Activated CD4-positive, alpha-beta T cell treated with anti-CD3 and anti-CD28 coated beads, Interleukin-10, Interleukin-2, amounts not matched to agents 100 ng/mL and 50 ng/mL, durations not matched to agents 16 hours and 8 hours (primary cell): ENCODE data around the gene MGME1.
"Not testable (repeated sequence)": the region's sequence is repeated elsewhere in the genome, so short reads cannot be mapped to it uniquely, and the experiment has no call there.

ENCODE experiments used
- DNase-seq: peaks from one replicate; pipeline ENCODE4 v3.0.0-alpha.2; 2020

MGME1 gene

DNA sequence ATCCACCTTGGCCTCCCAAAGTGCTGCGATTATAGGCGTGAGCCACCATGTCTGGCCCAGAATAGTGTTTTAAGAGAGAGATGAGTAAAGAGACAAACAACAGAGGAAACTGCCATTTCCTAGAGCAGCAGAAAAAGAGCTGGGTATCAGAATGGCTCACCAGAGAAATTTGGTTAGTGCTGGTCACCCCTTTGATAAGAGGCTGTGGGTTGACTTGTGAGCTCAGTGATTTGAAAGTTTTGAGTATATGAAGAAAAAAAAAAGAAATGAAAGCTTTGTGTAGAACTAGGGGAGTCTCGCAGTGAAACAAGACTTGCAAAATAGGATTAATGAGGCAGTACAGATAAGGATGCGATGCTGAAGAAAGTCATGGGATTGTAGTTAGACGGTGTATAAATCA, 29.6 kb downstream of the MGME1 start:
- DNase-seq = no peak

DNA sequence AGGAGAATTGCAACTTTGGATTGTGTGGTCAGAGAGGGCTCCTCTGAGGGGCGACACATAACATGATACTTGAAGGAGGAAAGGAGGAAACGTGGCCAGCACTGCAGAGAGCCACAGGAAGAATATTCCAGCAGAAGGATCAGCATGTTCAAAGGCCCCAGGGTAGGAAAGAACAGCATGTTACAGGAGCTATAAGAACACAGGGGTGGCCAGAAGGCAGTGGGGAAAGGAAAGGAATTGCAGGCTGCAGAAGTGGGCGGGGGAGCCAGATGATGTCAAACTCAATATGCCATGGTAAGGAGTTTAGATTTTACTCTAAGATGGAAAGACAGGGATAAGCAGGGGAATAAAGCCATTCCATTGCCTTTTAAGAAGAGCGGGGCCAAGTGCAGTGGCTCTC, 30.7 kb downstream of the MGME1 start:
- no peak for DNase-seq

DNA sequence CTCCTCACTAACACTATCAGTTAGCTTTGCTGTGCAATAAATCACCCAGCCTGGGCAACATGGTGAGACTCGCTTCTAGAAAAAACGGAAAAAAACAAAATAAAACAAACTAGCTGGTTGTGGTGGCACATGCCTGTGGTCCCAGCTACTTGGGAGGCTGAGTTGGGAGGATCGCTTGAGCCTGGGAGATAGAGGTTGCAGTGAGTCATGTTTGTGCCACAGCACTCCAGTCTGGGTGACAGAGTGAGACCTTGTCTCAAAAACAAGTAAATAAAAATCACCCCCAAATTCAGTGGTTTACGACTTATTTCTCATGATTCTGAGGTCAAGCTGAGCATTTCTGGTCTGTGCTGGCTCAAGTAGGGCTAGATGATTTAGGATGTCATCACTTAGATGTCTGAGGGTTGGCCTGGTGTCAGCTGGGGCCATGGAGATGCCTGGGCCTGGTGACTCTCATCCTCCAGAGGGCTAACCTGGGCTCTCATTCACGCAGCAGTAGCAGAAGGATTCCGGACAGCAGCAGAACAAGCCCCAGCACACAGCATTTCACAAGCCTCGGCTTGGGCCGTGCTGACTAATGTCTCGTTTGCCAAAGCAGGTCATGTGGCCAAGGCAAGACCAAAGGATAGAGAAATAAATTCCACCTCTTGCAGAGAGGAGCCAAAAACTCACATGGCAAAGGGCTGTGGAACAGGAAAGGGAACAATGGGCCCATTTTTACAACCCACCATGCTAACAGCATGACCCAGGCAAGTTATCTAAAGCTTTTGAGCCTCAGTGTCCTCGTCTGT, 32.5 kb downstream of the MGME1 start:
- no peak for DNase-seq

- DNase-seq = no peak
Measured at GRCh38 chr20:18003897-18004296, 35.1 kb downstream of the MGME1 start.

DNA sequence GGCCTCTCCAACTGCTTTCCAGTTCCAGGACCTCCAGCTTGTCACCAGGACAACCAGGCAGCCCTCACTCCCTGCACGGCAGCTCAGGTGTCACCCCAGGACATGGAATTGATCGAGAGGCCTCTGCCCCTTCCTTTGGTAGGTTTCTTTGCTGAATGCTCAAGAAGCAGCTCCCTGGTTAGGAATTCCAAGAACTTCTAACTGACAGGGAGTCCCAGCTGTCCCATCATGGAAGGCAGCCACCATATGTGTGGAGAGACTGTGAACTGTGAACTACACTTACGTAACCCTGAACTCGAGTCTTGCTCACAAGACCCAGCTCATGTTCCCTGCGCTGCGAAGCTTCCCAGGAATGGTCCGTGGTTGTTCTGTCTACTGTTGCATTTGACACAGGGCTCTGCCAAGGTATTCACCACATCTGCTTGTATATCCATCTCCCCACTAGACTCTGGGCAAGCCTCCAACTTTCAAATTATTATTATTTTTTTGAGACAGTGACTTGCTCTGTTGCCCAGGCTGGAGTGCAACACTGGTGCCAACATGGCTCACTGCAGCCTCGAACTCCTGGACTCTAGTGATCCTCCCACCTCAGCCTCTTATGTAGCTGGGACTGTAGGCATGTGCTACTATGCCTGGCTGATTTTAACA, 35.7 kb downstream of the MGME1 start:
- DNase-seq = no peak

DNA sequence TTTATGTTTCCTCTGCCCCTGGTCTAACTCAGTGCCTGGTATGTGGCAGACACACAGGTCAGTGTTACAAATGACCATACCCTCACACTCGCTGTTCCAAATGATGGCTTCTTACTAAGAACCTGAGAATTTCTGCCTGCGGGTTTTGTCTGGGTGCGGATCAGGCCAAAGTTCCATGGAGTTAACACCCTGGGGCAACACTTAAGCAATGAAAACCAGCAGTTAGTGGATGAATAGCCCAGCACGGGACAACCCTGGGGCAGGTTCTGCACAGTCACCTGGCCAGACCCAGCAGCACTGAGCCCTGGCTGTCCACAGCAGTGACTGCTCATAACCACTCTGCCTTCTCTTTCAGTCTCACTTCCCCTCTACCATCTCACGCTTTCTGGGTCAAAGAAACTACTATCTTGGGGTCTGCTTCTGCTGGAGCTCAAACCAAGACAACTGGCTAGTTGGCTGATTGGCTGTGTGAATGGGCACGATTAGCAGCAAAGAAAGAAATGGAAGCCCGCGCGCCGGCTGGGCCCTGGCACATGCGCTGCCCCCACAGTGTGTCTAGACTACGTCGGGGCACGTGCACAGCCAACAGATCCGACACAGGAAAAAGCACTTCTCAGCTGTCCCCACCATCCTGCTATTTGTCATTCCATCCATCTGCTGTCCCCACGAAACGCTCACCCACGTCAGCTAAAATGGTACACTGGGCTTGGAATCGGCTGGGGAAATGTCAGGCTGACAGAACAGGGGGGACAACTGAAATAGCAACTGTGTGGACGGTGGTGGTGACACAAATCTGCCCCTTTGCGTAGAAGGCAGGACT, 36.6 kb downstream of the MGME1 start:
- DNase-seq = no peak

DNA sequence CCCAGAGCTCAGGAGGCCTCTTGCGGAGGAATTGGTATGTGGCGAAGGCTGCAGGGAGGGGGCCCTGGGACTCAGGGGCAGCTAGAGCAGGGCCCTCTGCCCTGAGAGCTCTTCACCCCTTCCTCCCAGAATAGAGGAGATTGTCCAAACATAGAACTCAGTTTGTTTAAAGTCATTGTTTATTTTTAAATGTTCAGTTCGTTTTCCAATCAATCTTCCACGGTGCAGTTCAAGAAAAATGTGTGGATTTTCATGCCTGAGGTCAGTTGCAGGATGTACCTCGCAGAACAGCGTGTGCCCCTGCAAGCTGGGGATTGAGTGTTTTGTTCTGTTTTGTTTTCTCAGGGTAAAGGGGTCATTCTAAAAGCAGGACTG, 37.2 kb downstream of the MGME1 start:
- no peak for DNase-seq

DNA sequence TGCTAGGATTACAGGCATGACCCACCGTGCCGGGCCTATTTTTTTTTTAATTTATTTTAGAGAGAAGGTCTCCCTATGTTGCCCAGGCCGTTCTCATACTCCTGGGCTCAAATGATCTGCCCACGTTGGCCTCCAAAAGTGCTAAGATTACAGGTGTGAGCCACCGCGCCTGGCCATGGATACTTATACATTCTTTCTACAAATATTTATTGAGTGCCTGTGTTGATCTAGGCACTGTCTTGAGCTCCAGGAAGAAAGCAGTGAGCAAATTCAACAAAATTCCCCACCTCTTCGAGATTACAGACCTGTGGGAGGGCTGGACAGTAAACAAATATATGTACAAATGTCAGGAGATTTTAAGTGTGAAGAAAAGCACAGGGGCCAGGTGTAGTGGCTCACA, 37.9 kb downstream of the MGME1 start:
- no peak for DNase-seq

DNA sequence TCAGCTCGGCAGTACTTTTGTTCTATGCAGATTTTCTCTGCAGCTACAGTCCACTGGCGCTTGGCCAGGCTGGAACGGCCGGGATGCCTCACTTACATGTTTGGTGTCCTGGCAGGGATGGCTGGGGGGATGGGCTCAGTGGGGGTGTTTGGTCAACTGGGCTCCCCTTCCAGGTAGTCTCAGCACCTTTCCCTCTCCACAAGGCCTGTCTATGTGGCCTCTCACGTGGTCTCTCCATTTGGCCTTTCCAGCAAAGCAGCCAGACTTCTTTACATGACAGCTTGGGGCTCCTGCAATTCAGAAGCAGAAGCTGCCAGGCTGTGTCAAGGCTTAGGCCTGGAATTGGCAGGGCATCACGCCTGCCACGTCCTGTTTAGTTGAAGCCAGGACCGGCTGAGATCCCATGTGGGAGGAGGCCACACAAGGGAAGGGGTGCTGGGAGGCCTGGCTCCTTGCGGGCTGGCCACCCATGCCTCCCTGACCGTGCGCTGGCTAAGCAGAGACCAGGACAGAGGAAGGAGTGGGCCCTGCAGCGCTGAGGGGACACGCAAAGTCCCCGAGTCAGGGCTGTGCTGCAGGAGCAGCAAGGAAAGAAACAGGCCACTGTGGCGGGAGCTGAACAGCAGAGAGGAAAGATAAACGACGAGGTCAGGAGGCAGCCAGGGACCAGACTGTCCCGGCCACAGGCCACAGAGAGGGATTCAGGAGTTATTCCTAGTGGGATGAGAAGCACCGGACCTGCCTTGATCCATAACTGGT, 38.9 kb downstream of the MGME1 start:
- no peak for DNase-seq

GRCh38 chr20:18009116-18009515, 40.3 kb downstream of the MGME1 start:
- DNase-seq = no peak

DNA sequence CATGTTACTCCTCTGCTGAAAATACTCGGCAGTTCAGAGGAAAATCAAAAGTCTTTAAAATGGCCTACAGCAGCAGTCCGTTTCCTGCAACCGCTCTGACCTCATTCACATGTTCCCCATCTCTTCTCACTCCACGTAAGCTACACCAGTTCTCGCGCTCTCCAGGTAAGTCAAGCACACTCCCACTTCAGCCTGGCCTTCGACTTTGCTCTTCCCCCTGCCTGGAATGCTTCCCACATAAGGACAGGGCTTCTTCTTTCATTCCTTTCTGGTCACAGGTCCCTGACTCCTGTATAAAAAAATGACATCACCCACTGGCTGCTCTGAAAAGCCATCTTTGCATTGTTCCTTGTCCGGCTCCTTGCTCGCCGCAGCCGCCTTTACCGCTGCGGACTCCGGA, 42.7 kb downstream of the MGME1 start:
- DNase-seq = no peak

GRCh38 chr20:18011951-18012645, 43.3 kb downstream of the MGME1 start:
- DNase-seq = no peak

- DNase-seq = no peak
Measured at GRCh38 chr20:18012901-18013300, 44.1 kb downstream of the MGME1 start.

DNA sequence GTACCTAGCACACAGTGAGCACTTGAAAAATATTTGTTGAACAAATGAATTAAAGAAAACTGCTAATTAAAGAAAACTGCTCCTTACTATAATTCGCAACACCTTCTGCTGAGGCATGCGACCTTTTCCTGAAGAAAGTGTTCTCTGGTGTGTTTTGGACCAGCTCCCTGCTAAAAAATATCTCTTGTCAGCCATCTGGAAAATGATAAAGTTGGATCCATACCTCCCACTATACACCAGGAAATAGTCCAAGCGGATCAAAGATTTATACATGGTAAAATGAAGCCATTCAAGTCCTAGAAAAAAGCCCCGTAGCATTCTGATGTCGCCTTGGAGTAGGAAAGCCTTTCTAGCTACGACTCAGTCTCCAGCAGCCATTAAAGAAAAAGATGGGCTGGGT, 45.6 kb downstream of the MGME1 start:
- no peak for DNase-seq

GRCh38 chr20:18016772-18017171, 48.0 kb downstream of the MGME1 start:
- DNase-seq = no peak

DNA sequence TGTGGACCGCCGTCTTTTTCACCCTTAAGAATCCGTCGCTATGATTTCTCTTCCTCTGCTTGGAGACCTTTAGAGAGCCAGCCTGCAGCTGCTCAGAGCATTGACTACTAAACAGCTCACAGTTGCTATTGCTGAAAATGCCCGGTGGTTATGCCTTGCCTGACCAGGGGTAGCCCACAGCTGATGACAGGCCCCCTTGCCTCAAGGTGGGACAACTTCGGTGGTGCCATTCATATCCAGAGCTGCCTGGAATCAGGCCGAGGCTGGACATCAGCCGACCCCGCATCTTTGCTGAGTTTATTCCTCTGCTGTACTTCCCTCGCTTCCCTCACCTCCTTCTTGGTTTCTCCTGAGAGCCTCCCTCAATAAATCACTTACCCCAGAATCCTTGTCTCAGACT, 49.3 kb downstream of the MGME1 start:
- no peak for DNase-seq

- DNase-seq = peak; percentile 27
Measured at GRCh38 chr20:18019068-18019467, 50.2 kb downstream of the MGME1 start.

- DNase-seq = no peak
Measured at GRCh38 chr20:18020931-18021330, 52.1 kb downstream of the MGME1 start.

DNA sequence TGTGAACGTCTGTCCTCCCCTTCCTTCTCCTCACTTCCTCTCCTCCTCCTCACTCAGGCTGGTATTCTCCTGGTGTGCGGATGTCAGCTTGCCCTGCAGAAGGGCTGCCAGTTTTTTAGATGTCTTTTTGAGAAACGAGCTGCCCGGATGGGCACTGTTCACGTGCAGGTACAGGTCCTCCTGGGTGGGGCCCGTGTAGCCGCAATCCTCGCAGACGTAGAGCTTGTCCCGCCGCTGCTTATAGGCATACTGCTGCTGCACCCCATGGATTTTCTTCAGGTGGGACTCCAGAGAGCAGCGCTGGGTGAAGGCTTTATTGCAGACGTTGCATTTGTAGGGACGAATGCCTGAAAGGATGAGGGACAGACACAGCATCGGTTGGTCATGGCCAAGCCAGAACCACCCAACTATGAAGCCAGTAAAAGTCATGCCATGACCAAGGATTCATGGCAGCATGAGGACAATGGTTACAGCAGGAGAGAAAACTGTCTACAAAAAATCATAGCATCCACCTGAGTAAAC, 55.8 kb downstream of the MGME1 start:
- no peak for DNase-seq

DNA sequence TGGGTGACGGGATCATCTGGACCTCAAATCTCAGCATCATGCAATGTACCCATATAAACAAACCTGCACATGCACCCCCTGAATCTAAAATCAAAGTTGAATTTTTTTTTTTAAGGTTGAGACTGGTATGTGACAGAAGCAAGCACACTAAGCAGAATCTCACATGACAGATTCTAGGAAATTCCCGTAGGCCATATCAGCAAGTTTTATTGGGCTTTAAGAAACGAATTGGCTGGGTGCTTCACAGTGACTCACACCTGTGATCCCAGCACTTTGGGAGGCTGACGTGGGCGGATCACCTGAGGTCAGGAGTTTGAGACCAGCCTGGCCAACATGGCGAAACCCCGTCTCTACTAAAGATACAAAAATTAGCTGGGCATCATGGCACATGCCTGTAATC, 58.2 kb downstream of the MGME1 start:
- not testable (repeated sequence) for DNase-seq

DNA sequence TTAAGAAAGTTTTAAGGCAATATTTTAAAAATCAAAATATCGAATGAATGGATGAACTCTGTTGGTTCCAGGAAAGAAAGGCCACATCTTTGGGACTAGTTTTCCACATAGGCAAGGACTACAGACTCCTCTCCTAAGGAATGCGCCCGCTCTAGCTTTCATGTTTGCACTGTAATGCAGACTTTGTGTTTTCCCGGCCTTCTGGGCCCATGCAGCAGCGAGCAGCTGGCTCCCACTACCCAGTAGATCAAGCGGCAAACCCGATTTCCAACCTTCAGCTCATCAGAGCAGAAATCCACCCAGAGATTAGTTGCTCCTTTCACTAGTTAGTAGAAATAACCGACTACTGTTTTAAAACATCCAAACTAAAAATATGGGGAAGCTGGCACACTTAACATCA, 61.2 kb downstream of the MGME1 start:
- no peak for DNase-seq

DNA sequence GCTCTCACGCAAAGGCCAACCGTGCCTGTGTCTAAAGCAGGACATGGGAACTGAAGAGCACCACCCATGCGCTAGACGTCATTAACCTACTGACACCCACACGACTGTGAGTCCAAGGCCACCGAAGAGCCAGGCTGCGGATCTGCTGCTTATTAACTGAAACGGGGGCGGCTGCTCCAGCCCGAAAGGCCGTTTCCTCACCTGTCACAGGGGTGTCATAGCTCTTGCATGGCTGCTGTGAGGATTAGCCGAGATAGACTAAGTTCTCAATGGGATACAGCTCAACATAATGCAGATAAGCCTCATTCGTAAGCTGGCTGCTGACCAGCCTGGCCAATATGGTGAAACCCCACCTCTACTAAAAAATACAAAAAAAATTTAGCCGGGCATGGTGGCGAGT, 62.2 kb downstream of the MGME1 start:
- DNase-seq = no peak
